ENCODE measurements around the gene CLUH.

DNA sequence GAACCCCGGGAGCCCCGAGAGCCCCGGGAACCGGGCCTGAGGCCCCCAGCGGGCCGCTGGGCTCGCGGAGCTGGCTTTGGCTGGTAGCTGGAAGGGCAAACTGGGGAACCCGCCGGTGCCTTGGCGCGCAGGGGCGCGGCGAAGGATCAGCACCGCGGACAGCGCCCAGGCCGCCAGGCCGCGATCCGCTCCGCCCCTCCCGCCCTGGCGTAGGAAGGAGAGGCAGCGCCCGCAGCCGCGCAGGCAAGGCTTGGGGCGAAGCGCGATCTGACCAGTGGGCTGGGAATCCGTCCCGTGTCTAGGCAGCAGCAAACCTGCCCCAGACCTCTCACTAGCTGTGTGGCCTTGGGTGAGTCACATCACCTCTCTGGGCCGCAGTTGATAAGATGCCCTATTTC is 38.2 kb upstream of the CLUH start:
- TF ChIP-seq, protein P1, sequence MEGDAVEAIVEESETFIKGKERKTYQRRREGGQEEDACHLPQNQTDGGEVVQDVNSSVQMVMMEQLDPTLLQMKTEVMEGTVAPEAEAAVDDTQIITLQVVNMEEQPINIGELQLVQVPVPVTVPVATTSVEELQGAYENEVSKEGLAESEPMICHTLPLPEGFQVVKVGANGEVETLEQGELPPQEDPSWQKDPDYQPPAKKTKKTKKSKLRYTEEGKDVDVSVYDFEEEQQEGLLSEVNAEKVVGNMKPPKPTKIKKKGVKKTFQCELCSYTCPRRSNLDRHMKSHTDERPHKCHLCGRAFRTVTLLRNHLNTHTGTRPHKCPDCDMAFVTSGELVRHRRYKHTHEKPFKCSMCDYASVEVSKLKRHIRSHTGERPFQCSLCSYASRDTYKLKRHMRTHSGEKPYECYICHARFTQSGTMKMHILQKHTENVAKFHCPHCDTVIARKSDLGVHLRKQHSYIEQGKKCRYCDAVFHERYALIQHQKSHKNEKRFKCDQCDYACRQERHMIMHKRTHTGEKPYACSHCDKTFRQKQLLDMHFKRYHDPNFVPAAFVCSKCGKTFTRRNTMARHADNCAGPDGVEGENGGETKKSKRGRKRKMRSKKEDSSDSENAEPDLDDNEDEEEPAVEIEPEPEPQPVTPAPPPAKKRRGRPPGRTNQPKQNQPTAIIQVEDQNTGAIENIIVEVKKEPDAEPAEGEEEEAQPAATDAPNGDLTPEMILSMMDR (conservative IDR thresholded peaks at IDR 0.05; ENCODE audit: low read length) = no peak
- TF ChIP-seq EZH2phosphoT487 (IDR thresholded peaks at IDR 0.05; ENCODE audit: borderline replicate concordance) = no peak
